CD4-positive, alpha-beta T cell (primary cell): Measurements from ENCODE around the gene ANKRD33B. TPM values are rescaled to one million over a fixed set of nuclear protein-coding genes. Genes with fewer than 3 reads are reported as not detected.

ENCODE experiments used
- ATAC-seq: fragments of 200-7000 bp; cut with Tn5 transposase; one replicate; pipeline ENCODE4 v1.10.0; 2022; ENCODE audit warnings: mild to moderate bottlenecking; ENCODE audit not compliant: poor library complexity
- CTCF ChIA-PET: fragments of 350-600 bp; sonication (Branson Sonifier 250); formaldehyde crosslinking; loops from one replicate; lab custom pipeline; 2021; ENCODE audit warnings: antibody characterized with exemption, inconsistent platforms; lab: Charles Lee
- POLR2A ChIA-PET: fragments of 350-600 bp; sonication (Branson Sonifier 250); formaldehyde crosslinking; loops from one replicate; lab custom pipeline; 2021; ENCODE audit warnings: antibody characterized with exemption, inconsistent platforms; lab: Charles Lee
- DNase-seq, 14 experiments: peaks; one replicate each; pipeline ENCODE4 v3.0.0-alpha.2; 2013 to 2020; ENCODE audit warnings: mixed read lengths in 2 of 14
- H3K27ac ChIP-seq, 2 donors: one replicate each; pipeline versions ENCODE4 v1.5.1 to v1.7.0; 2013; ENCODE audit warnings: low read length in 2 of 2, low read depth in 1 of 2, mild to moderate bottlenecking in 1 of 2
- H3K27me3 ChIP-seq, 2 experiments: 1 replicate in 1 of 2; 2 replicates in 1 of 2; pipeline versions ENCODE4 v1.6.1 to v1.7.0; 2013; ENCODE audit warnings: low read length in 2 of 2, control low read depth in 1 of 2, mild to moderate bottlenecking in 1 of 2, moderate library complexity in 1 of 2; ENCODE audit not compliant: insufficient read depth in 2 of 2, control insufficient read depth in 1 of 2
- H3K36me3 ChIP-seq: one replicate; pipeline ENCODE4 v1.6.1; 2013; ENCODE audit warnings: low read length, control low read depth; ENCODE audit not compliant: insufficient read depth
- H3K4me1 ChIP-seq: one replicate; pipeline ENCODE4 v1.6.1; 2013; ENCODE audit warnings: low read length, control low read depth; ENCODE audit not compliant: insufficient read depth
- H3K4me3 ChIP-seq: one replicate; pipeline ENCODE4 v1.5.1; 2013; ENCODE audit warnings: mild to moderate bottlenecking, low read length, moderate library complexity
- H3K9me3 ChIP-seq, 2 experiments: 1 replicate in 1 of 2; 2 replicates in 1 of 2; pipeline versions ENCODE4 v1.6.1 to v1.7.0; 2013; ENCODE audit warnings: low read length in 2 of 2, mild to moderate bottlenecking in 2 of 2, control low read depth in 1 of 2, moderate library complexity in 1 of 2; ENCODE audit not compliant: control insufficient read depth in 1 of 2, insufficient read depth in 1 of 2
- H3K27ac Mint-ChIP-seq: one replicate; pipeline ENCODE4 v1.8.0; 2020; ENCODE audit warnings: mixed read lengths
- H3K27me3 Mint-ChIP-seq: one replicate; pipeline ENCODE4 v1.8.0; 2021; ENCODE audit warnings: mixed read lengths
- H3K36me3 Mint-ChIP-seq: one replicate; pipeline ENCODE4 v1.8.0; 2021; ENCODE audit warnings: low read depth, mixed read lengths
- H3K4me1 Mint-ChIP-seq: one replicate; pipeline ENCODE4 v1.8.0; 2021; ENCODE audit warnings: low read depth, mixed read lengths
- H3K4me3 Mint-ChIP-seq: one replicate; pipeline ENCODE4 v1.8.0; 2020; ENCODE audit warnings: mild to moderate bottlenecking, mixed read lengths
- H3K9me3 Mint-ChIP-seq: one replicate; pipeline ENCODE4 v1.8.0; 2020; ENCODE audit warnings: mixed read lengths
- CTCF ChIP-seq: fragments of 200-600 bp; IDR thresholded peaks from one replicate; pipeline ENCODE4 v1.8.0; 2022; ENCODE audit warnings: antibody characterized with exemption, mild to moderate bottlenecking
- intact Hi-C, 2 experiments: fragments of 100-400 bp; cut with DNase I in 1 of 2; cut with micrococcal nuclease in 1 of 2; formaldehyde crosslinking; loops; one replicate each; pipeline versions ENCODE4 v1.15.1 to v1.9.0; 2023 to 2025; cut with DNase I, micrococcal nuclease
- total RNA-seq, 174 experiments: library from RNA in 2 of 174; stranded (reverse) in 2 of 174; gene quantifications; one replicate each; pipeline ENCODE4 v1.2.3 and lab custom pipeline; 2021 to 2026

ANKRD33B gene
- total RNA-seq, 2 experiments from 2014 or later, result 0.99 to 1.3 TPM

- ChIA-PET POLR2A (no interaction called here), CTCF (no interaction called here)
- Mint-ChIP-seq H3K36me3 (no peaks in the 10 kb centered on the region), H3K9me3 (no peaks in the 10 kb centered on the region), H3K4me1 (no peaks in the 10 kb centered on the region), H3K27me3 (peaks cover 11% of the 10 kb centered on the region), H3K27ac (no peak overlapping the region), H3K4me3 (no peak overlapping the region)
- peaks cover 0 to 5% of the 10 kb centered on the region in 2 experiments for H3K9me3 ChIP-seq
- intact Hi-C loops, result no loop called here
- TF ChIP-seq CTCF, result no peak
- H3K27ac ChIP-seq, result no peak overlapping the region
- peaks cover 7% of the 10 kb centered on the region for H3K4me1 ChIP-seq
- H3K4me3 ChIP-seq, result no peak overlapping the region
- H3K27me3 ChIP-seq, result peaks cover 3 to 9% of the 10 kb centered on the region in 2 experiments
- DNase-seq, result no peak
- ATAC-seq, result no peak
- no peaks in the 10 kb centered on the region for H3K36me3 ChIP-seq
Measured at GRCh38 chr5:10528827-10529226, 35.0 kb upstream of the ANKRD33B start.

GRCh38 chr5:10530601-10531320, 33.1 kb upstream of the ANKRD33B start:
- Mint-ChIP-seq H3K27ac (no peak overlapping the region), H3K9me3 (no peaks in the 10 kb centered on the region), H3K36me3 (no peaks in the 10 kb centered on the region), H3K27me3 (peaks cover 14% of the 10 kb centered on the region), H3K4me3 (no peak overlapping the region), H3K4me1 (no peaks in the 10 kb centered on the region)
- peaks cover 7% of the 10 kb centered on the region for H3K4me1 ChIP-seq
- peaks cover 0 to 6% of the 10 kb centered on the region in 2 experiments for H3K9me3 ChIP-seq
- ChIA-PET CTCF (no interaction called here), POLR2A (no interaction called here)
- no peak overlapping the region for H3K27ac ChIP-seq
- ATAC-seq, result no peak
- H3K27me3 ChIP-seq, result peaks cover 3 to 9% of the 10 kb centered on the region in 2 experiments
- no peak for TF ChIP-seq CTCF
- intact Hi-C loops, result no loop called here
- no peak overlapping the region for H3K4me3 ChIP-seq
- no peaks in the 10 kb centered on the region for H3K36me3 ChIP-seq
- no peak for DNase-seq

DNA sequence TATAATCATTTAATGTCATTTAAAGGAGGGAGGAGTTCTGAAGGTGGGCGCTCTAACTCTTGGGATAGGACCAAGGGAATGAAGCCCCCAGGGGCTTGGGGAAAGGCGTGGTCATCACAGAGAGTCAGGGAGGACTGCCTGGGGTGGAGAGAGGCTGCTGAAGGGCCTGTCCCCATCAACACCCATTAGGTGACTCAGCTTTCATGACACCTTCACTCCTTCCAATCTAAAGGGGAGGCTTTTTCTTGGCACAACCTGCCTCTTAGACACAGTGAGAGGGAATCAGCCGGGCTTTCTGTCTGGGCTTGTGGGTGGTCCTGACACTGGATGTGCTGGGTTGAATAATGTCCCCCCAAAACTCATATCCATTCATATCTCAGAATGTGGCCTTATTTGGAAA, 31.4 kb upstream of the ANKRD33B start:
- peaks cover 3 to 9% of the 10 kb centered on the region in 2 experiments for H3K27me3 ChIP-seq
- H3K4me3 ChIP-seq, result no peak overlapping the region
- intact Hi-C loops, result no loop called here
- ChIA-PET CTCF (no interaction called here), POLR2A (no interaction called here)
- ATAC-seq (no peak), DNase-seq (no peak)
- H3K4me1 ChIP-seq, result peaks cover 16% of the 10 kb centered on the region
- no peak overlapping the region for H3K27ac ChIP-seq
- no peaks in the 10 kb centered on the region for H3K36me3 Mint-ChIP-seq
- H3K9me3 Mint-ChIP-seq, result no peaks in the 10 kb centered on the region
- H3K27ac Mint-ChIP-seq, result no peak overlapping the region
- no peak for TF ChIP-seq CTCF
- H3K36me3 ChIP-seq, result no peaks in the 10 kb centered on the region
- no peak overlapping the region for H3K4me3 Mint-ChIP-seq
- H3K9me3 ChIP-seq, result peaks cover 0 to 6% of the 10 kb centered on the region in 2 experiments
- H3K4me1 Mint-ChIP-seq, result peaks cover 10% of the 10 kb centered on the region
- H3K27me3 Mint-ChIP-seq, result peaks cover 14% of the 10 kb centered on the region
